ENCODE measurements around the gene RPL4.
"Not testable (repeated sequence)": the region's sequence is repeated elsewhere in the genome, so short reads cannot be mapped to it uniquely, and the experiment has no call there.

RPL4 gene

GRCh38 chr15:66504563-66505429 lies at the start of gene RPL4, which contains the start of gene ZWILCH:
TSS of gene RPL4 (minus strand) at chr15:66504855. CDS start at chr15:66504790, 65 bp downstream.
TSS of gene ZWILCH (plus strand) at chr15:66505326. CDS start at chr15:66505339, 13 bp downstream.
- peak; percentile 66 for DNase-seq

- DNase-seq: no peak
Measured at GRCh38 chr15:66545255-66545654, 40.6 kb upstream of the RPL4 start.

- DNase-seq: no peak
Measured at GRCh38 chr15:66542896-66543295, 38.2 kb upstream of the RPL4 start.

- DNase-seq: no peak
Measured at GRCh38 chr15:66535056-66535455, 30.4 kb upstream of the RPL4 start.

GRCh38 chr15:66524838-66525237 lies 20.2 kb upstream of the RPL4 start:
- DNase-seq: no peak

GRCh38 chr15:66523926-66524325 lies 19.3 kb upstream of the RPL4 start:
- DNase-seq: no peak

GRCh38 chr15:66515901-66516322 lies 11.3 kb upstream of the RPL4 start:
- DNase-seq: no peak

- DNase-seq: no peak
Measured at GRCh38 chr15:66514586-66514985, 9.9 kb upstream of the RPL4 start.

GRCh38 chr15:66508293-66508883 lies 3.7 kb upstream of the RPL4 start:
- no peak for DNase-seq

GRCh38 chr15:66505818-66506217 lies 1.2 kb upstream of the RPL4 start:
- no peak for DNase-seq

- no peak for DNase-seq
Measured at GRCh38 chr15:66505430-66505811, 766 bp upstream of the RPL4 start.

GRCh38 chr15:66503780-66504562 lies 684 bp downstream of the RPL4 start:
- DNase-seq: no peak

GRCh38 chr15:66503041-66503648 lies 1.5 kb downstream of the RPL4 start:
- DNase-seq: not testable (repeated sequence)

GRCh38 chr15:66502491-66502890 lies 2.2 kb downstream of the RPL4 start:
- DNase-seq: no peak

- DNase-seq: not testable (repeated sequence)
Measured at GRCh38 chr15:66500346-66500745, 4.3 kb downstream of the RPL4 start.

- no peak for DNase-seq
Measured at GRCh38 chr15:66498501-66499386, 5.9 kb downstream of the RPL4 start.

GRCh38 chr15:66497502-66498455 lies 6.9 kb downstream of the RPL4 start, which contains the start of gene SNAPC5:
TSS of gene SNAPC5 (minus strand) at chr15:66497762. CDS start at chr15:66497731, 31 bp downstream.
- DNase-seq: peak; percentile 93

GRCh38 chr15:66496951-66497501 lies 7.6 kb downstream of the RPL4 start:
- no peak for DNase-seq

GRCh38 chr15:66494262-66494661 lies 10.4 kb downstream of the RPL4 start:
- DNase-seq: no peak

GRCh38 chr15:66491846-66492245 lies 12.8 kb downstream of the RPL4 start:
- DNase-seq: no peak

All from GDM1 (cell line).